DOHH2 (cell line): Measurements from ENCODE around the gene ITPR1.

Experiments used
- CTCF ChIP-seq: fragments of 200-600 bp; sonication (generic); IDR thresholded peaks from one replicate; pipeline ENCODE4 v1.5.1; 2014; ENCODE audit warnings: antibody characterized with exemption, mild to moderate bottlenecking, low read depth, low read length; ENCODE audit not compliant: poor library complexity, severe bottlenecking
- EZH2phosphoT487 ChIP-seq: fragments of 200-600 bp; sonication (generic); IDR thresholded peaks from 2 replicates; pipeline ENCODE4 v1.6.1; 2017; ENCODE audit warnings: borderline replicate concordance, mild to moderate bottlenecking, antibody characterized with exemption, low read length, moderate library complexity, mixed read lengths

- no peak for TF ChIP-seq CTCF
- TF ChIP-seq EZH2phosphoT487: no peak
These were observed 9.9 kb downstream of the ITPR1 start for GRCh38 chr3:4503050-4503449.
